Keratinocyte (primary cell): ENCODE data around the gene ZNF804B. TPM values are rescaled to one million over a fixed set of nuclear protein-coding genes. Genes with fewer than 3 reads are reported as not detected.
"Not testable (repeated sequence)": the region's sequence is repeated elsewhere in the genome, so short reads cannot be mapped to it uniquely, and the experiment has no call there.

Experiments
- DNase-seq: peaks from one replicate; pipeline ENCODE4 v3.0.0-alpha.2; 2011; ENCODE audit warnings: low read depth, missing footprints, low spot score
- FAIRE-seq: peaks from 2 replicates; lab custom pipeline; 2011; peaks lifted over from hg19 to GRCh38; lab: Jason Lieb, UNC
- H2AFZ ChIP-seq: 2 replicates; pipeline ENCODE4 v1.6.0; 2012; ENCODE audit warnings: low read length, control low read depth, inconsistent platforms; ENCODE audit not compliant: control insufficient read depth
- H3K27ac ChIP-seq: 2 replicates; pipeline ENCODE4 v1.5.1; 2011; ENCODE audit warnings: low read length; ENCODE audit not compliant: control insufficient read depth, insufficient read depth
- H3K27me3 ChIP-seq: 3 replicates; pipeline ENCODE4 v1.6.0; 2011; ENCODE audit warnings: low read length; ENCODE audit not compliant: control insufficient read depth, insufficient read depth; ENCODE audit errors: extremely low read depth
- H3K36me3 ChIP-seq, 2 experiments: 2 replicates in 1 of 2; 3 replicates in 1 of 2; pipeline ENCODE4 v1.5.1; 2011; ENCODE audit warnings: low read length in 2 of 2, mild to moderate bottlenecking in 1 of 2; ENCODE audit not compliant: control insufficient read depth in 2 of 2, insufficient read depth in 2 of 2; ENCODE audit errors: extremely low read depth in 1 of 2
- H3K4me1 ChIP-seq: 3 replicates; pipeline ENCODE4 v1.5.1; 2011; ENCODE audit warnings: low read length; ENCODE audit not compliant: control insufficient read depth, insufficient read depth; ENCODE audit errors: extremely low read depth
- H3K4me2 ChIP-seq: 3 replicates; pipeline ENCODE4 v1.6.0; 2011; ENCODE audit warnings: low read depth, low read length; ENCODE audit not compliant: control insufficient read depth, insufficient read depth; ENCODE audit errors: extremely low read depth
- H3K4me3 ChIP-seq, 3 experiments: fragments of 200-600 bp in 1 of 3; sonication (generic) in 1 of 3; 2 replicates in 2 of 3; 3 replicates in 1 of 3; pipeline ENCODE4 v1.5.1; 2011 to 2016; ENCODE audit warnings: low read length in 3 of 3, mild to moderate bottlenecking in 3 of 3, control low read depth in 2 of 3, inconsistent platforms in 1 of 3, low read depth in 1 of 3, mixed read lengths in 1 of 3, mixed run types in 1 of 3, moderate library complexity in 1 of 3; ENCODE audit not compliant: control insufficient read depth in 2 of 3, insufficient read depth in 2 of 3; ENCODE audit errors: extremely low read depth in 1 of 3
- H3K79me2 ChIP-seq: 2 replicates; pipeline ENCODE4 v1.6.0; 2012; ENCODE audit warnings: low read length; ENCODE audit not compliant: control insufficient read depth, insufficient read depth
- H3K9ac ChIP-seq: 3 replicates; pipeline ENCODE4 v1.6.0; 2011; ENCODE audit warnings: low read length; ENCODE audit not compliant: control insufficient read depth, insufficient read depth; ENCODE audit errors: extremely low read depth
- H3K9me1 ChIP-seq: 3 replicates; pipeline ENCODE4 v1.6.0; 2011; ENCODE audit warnings: low read length; ENCODE audit not compliant: control insufficient read depth, insufficient read depth; ENCODE audit errors: extremely low read depth
- H3K9me3 ChIP-seq: 2 replicates; pipeline ENCODE4 v1.5.1; 2012; ENCODE audit warnings: low read depth, low read length; ENCODE audit not compliant: control insufficient read depth
- H4K20me1 ChIP-seq: 3 replicates; pipeline ENCODE4 v1.6.0; 2011; ENCODE audit warnings: low read length; ENCODE audit not compliant: control insufficient read depth, insufficient read depth; ENCODE audit errors: extremely low read depth
- CTCF ChIP-seq, 3 experiments: IDR thresholded peaks in 1 of 3; conservative IDR thresholded peaks in 1 of 3; optimal IDR thresholded peaks in 1 of 3; 2 replicates in 2 of 3; 3 replicates in 1 of 3; pipeline versions ENCODE3 to v1.5.1; 2011; ENCODE audit warnings: low read length in 3 of 3, mild to moderate bottlenecking in 3 of 3, moderate library complexity in 2 of 3, control low read depth in 1 of 3, inconsistent platforms in 1 of 3; ENCODE audit not compliant: insufficient read depth in 2 of 3; ENCODE audit errors: extremely low read depth in 1 of 3
- EZH2 ChIP-seq: IDR thresholded peaks from one replicate; pipeline ENCODE4 v1.6.1; 2012; ENCODE audit warnings: inconsistent platforms, mild to moderate bottlenecking, low read length, moderate library complexity
- dilution Hi-C: fragments of 300-500 bp; cut with MboI; formaldehyde crosslinking; loops from one replicate; pipeline ENCODE4 v1.7.0; 2020; ENCODE audit warnings: low sequenced_read_pairs; ENCODE audit not compliant: extremely low pct_ligation_motif_present
- polyA plus RNA-seq, 5 experiments: library from polyadenylated mRNA; depleted of rRNA in 3 of 5; stranded (reverse) in 3 of 5; stranded (forward) in 1 of 5; unstranded in 1 of 5; fragments of >200 nt; gene quantifications; 1 replicate in 1 of 5; 2 replicates in 3 of 5; 3 replicates in 1 of 5; pipeline versions ENCODE4 v1.2.1 to v1.2.3, GENCODE V29; 2011 to 2012; ENCODE audit warnings: missing spikeins in 2 of 5, low read depth in 1 of 5, low replicate concordance in 1 of 5

The ZNF804B gene
- polyA plus RNA-seq, 1 donor (not counting 4 experiments of a cell fraction or from before 2014, with no cell fraction given) = not detected

GRCh38 chr7:89223900-89224395, 464.4 kb downstream of the ZNF804B start:
- FAIRE-seq = no peak
- no peak overlapping the region for H3K27ac ChIP-seq
- H3K9ac ChIP-seq = no peak overlapping the region
- H3K4me2 ChIP-seq = no peak overlapping the region
- no peaks in the 10 kb centered on the region for H3K36me3 ChIP-seq
- no peaks in the 10 kb centered on the region for H3K27me3 ChIP-seq
- H3K9me3 ChIP-seq = no peaks in the 10 kb centered on the region
- dilution Hi-C loops = no loop called here
- H2AFZ ChIP-seq = no peak overlapping the region
- DNase-seq = no peak
- H3K4me3 ChIP-seq = no peak overlapping the region
- no peaks in the 10 kb centered on the region for H3K4me1 ChIP-seq
- no peaks in the 10 kb centered on the region for H3K79me2 ChIP-seq
- no peaks in the 10 kb centered on the region for H4K20me1 ChIP-seq
- H3K9me1 ChIP-seq = no peaks in the 10 kb centered on the region
- TF ChIP-seq CTCF (optimal IDR thresholded peaks at IDR 0.05 in 1 of 3, IDR thresholded peaks at IDR 0.05 in 1 of 3, conservative IDR thresholded peaks at IDR 0.05 in 1 of 3; ENCODE audit: extremely low read depth in 1 of 3, insufficient read depth in 2 of 3, low read length in 3 of 3) (no peak), EZH2 (no peak)

GRCh38 chr7:89228688-89229171, 469.2 kb downstream of the ZNF804B start:
- H3K4me1 ChIP-seq, H2AFZ ChIP-seq, H3K9me3 ChIP-seq, H4K20me1 ChIP-seq, H3K27me3 ChIP-seq, H3K79me2 ChIP-seq, FAIRE-seq, H3K4me3 ChIP-seq, H3K4me2 ChIP-seq, H3K36me3 ChIP-seq, H3K9me1 ChIP-seq, H3K27ac ChIP-seq, DNase-seq, dilution Hi-C loops, H3K9ac ChIP-seq: not testable (repeated sequence)

- H3K9me3 ChIP-seq = no peaks in the 10 kb centered on the region
- no peaks in the 10 kb centered on the region for H3K4me1 ChIP-seq
- no peaks in the 10 kb centered on the region for H3K27me3 ChIP-seq
- no peaks in the 10 kb centered on the region for H3K79me2 ChIP-seq
- H3K9ac ChIP-seq = no peak overlapping the region
- DNase-seq = no peak
- H3K4me3 ChIP-seq = no peak overlapping the region
- H3K36me3 ChIP-seq = no peaks in the 10 kb centered on the region
- no peak overlapping the region for H3K27ac ChIP-seq
- no peaks in the 10 kb centered on the region for H3K9me1 ChIP-seq
- dilution Hi-C loops = no loop called here
- H3K4me2 ChIP-seq = no peak overlapping the region
- H4K20me1 ChIP-seq = no peaks in the 10 kb centered on the region
- no peak for FAIRE-seq
- no peak overlapping the region for H2AFZ ChIP-seq
- TF ChIP-seq CTCF (optimal IDR thresholded peaks at IDR 0.05 in 1 of 3, IDR thresholded peaks at IDR 0.05 in 1 of 3, conservative IDR thresholded peaks at IDR 0.05 in 1 of 3; ENCODE audit: extremely low read depth in 1 of 3, insufficient read depth in 2 of 3, low read length in 3 of 3) (no peak), EZH2 (no peak)
Measured at GRCh38 chr7:89238156-89238555, 478.7 kb downstream of the ZNF804B start.
